Ovary (tissue), 3 donors: ENCODE measurements around the gene RARRES1.

Experiments
- CTCF ChIP-seq, 3 donors: fragments of 450-650 bp in 2 of 3; fragments of 200-600 bp in 1 of 3; IDR thresholded peaks; one replicate each; pipeline versions ENCODE4 v1.5.1 to v1.8.0; 2016 to 2022; ENCODE audit warnings: antibody characterized with exemption in 3 of 3, mild to moderate bottlenecking in 1 of 3
- EP300 ChIP-seq: sonication (generic); formaldehyde crosslinking; IDR thresholded peaks from one replicate; pipeline ENCODE4 v1.6.1; 2017; ENCODE audit warnings: antibody characterized with exemption
- POLR2A ChIP-seq: fragments of 450-650 bp; IDR thresholded peaks from one replicate; pipeline ENCODE4 v1.6.1; 2017; ENCODE audit warnings: antibody characterized with exemption, mild to moderate bottlenecking, moderate library complexity
- donor health status: DM: no; HTN: no; CAD: no.

- TF ChIP-seq CTCF (IDR thresholded peaks at IDR 0.05) (no peak), POLR2A (no peak), EP300 (no peak)
These were observed 37.3 kb upstream of the RARRES1 start for GRCh38 chr3:158769549-158769948.
